HG03095 (cell line): Measurements from ENCODE around the gene TUNAR.

Experiments
- ATAC-seq: cut with Tn5 transposase; IDR thresholded peaks from one replicate; pipeline ENCODE4 v1.9.1; 2021; ENCODE audit warnings: moderate library complexity; ENCODE audit not compliant: unreplicated experiment

Gene TUNAR

GRCh38 chr14:95871531-95871930 lies 5.1 kb upstream of the TUNAR start:
- no peak for ATAC-seq

- no peak for ATAC-seq
These were observed 3.9 kb upstream of the TUNAR start for GRCh38 chr14:95872777-95873176.

GRCh38 chr14:95875831-95876760 lies 536 bp upstream of the TUNAR start:
- ATAC-seq = no peak

GRCh38 chr14:95877633-95878032 lies 1.0 kb downstream of the TUNAR start:
- no peak for ATAC-seq

- ATAC-seq = no peak
These were observed 7.7 kb downstream of the TUNAR start for GRCh38 chr14:95884377-95884776.

GRCh38 chr14:95885278-95885677 lies 8.6 kb downstream of the TUNAR start:
- ATAC-seq = no peak

- ATAC-seq = no peak
These were observed 9.2 kb downstream of the TUNAR start for GRCh38 chr14:95885866-95886265.

GRCh38 chr14:95886366-95887056 lies 9.9 kb downstream of the TUNAR start:
- ATAC-seq = no peak

- ATAC-seq = no peak
These were observed 10.7 kb downstream of the TUNAR start for GRCh38 chr14:95887351-95887750.

- ATAC-seq = no peak
These were observed 12.8 kb downstream of the TUNAR start for GRCh38 chr14:95889236-95889979.

- no peak for ATAC-seq
These were observed 15.1 kb downstream of the TUNAR start for GRCh38 chr14:95891742-95892141.

GRCh38 chr14:95892142-95892541 lies 15.5 kb downstream of the TUNAR start:
- no peak for ATAC-seq

- no peak for ATAC-seq
These were observed 19.1 kb downstream of the TUNAR start for GRCh38 chr14:95895720-95896119.

GRCh38 chr14:95896498-95897135 lies 20.0 kb downstream of the TUNAR start:
- ATAC-seq = no peak

- ATAC-seq = no peak
These were observed 20.6 kb downstream of the TUNAR start for GRCh38 chr14:95897280-95897679.

GRCh38 chr14:95901054-95901453 lies 24.4 kb downstream of the TUNAR start:
- ATAC-seq = no peak

GRCh38 chr14:95902273-95902826 lies 25.7 kb downstream of the TUNAR start:
- no peak for ATAC-seq

GRCh38 chr14:95903165-95903564 lies 26.5 kb downstream of the TUNAR start:
- ATAC-seq = no peak

GRCh38 chr14:95903616-95904107 lies 27.0 kb downstream of the TUNAR start:
- no peak for ATAC-seq

GRCh38 chr14:95906591-95906990 lies 30.0 kb downstream of the TUNAR start:
- no peak for ATAC-seq
